Loucy (cell line): Measurements from ENCODE around the gene PPOX.
A peak's percentile ranks its signal among the peaks of the same experiment; 100 is the strongest.

Source experiments
- EZH2phosphoT487 ChIP-seq: fragments of 200-600 bp; IDR thresholded peaks from 2 replicates; pipeline ENCODE4 v1.6.1; 2018; ENCODE audit warnings: antibody characterized with exemption, mild to moderate bottlenecking, moderate library complexity, borderline replicate concordance
- TF ChIP-seq, protein P1 (sequence below): fragments of 200-600 bp; sonication (generic); conservative IDR thresholded peaks from 2 replicates; pipeline ENCODE4 v1.5.1; 2014; ENCODE audit warnings: mild to moderate bottlenecking, antibody characterized with exemption, low read length

- TF ChIP-seq, protein P1, sequence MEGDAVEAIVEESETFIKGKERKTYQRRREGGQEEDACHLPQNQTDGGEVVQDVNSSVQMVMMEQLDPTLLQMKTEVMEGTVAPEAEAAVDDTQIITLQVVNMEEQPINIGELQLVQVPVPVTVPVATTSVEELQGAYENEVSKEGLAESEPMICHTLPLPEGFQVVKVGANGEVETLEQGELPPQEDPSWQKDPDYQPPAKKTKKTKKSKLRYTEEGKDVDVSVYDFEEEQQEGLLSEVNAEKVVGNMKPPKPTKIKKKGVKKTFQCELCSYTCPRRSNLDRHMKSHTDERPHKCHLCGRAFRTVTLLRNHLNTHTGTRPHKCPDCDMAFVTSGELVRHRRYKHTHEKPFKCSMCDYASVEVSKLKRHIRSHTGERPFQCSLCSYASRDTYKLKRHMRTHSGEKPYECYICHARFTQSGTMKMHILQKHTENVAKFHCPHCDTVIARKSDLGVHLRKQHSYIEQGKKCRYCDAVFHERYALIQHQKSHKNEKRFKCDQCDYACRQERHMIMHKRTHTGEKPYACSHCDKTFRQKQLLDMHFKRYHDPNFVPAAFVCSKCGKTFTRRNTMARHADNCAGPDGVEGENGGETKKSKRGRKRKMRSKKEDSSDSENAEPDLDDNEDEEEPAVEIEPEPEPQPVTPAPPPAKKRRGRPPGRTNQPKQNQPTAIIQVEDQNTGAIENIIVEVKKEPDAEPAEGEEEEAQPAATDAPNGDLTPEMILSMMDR, result peak; percentile 95
- no peak for TF ChIP-seq EZH2phosphoT487
Observed at GRCh38 chr1:161209790-161210409, 43.7 kb downstream of the PPOX start.
